ENCODE data around the gene FAM43A. TPM values are rescaled to one million over a fixed set of nuclear protein-coding genes. Genes with fewer than 3 reads are reported as not detected.

The FAM43A gene
- total and polyA plus RNA-seq, 10 of the 15 experiments (the other 5 are each of a cell fraction or from before 2014, with no cell fraction given), result 0.27 to 5.0 (median 1.1) TPM

DNA sequence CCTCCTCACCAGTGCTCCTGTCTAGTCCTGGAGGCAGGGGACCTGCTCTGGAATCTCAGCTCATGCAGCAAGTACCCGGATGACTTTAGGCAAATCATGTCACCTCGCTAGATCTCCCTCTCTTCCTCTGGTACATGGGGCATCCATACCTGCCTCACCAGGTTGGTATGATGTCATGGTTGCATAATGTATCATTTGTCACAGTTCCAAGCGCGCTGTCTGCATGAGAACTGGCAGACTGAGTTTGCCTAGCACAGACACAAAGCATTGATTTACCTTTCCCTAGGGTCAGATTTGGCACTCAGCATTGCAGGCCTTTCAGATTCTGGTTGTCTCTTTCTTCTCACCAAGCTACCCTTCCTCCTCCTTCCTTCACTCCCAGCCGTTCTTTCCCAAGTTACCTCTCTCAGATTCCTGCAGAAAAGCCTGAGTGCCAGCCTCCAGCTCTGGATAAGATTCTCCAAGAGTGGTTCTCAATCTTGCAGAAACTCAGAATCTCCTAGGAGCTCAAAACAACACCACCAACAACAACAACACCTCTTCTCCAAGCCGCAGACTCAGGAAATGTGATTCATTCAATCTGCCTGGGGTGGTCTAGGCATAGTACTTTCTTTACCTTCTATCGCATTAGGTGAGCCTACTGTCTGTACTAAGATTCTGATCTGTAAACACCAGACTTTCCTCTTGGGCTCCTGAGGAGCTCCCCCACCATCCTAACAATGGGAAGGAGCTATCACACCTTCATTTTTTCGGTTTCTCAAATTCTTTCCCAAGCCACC is 29.5 kb downstream of the FAM43A start:
- Histone ChIP-seq H3K9ac (ENCODE audit: control insufficient read depth, insufficient read depth, low read length) (no peak overlapping the region), H3K27ac (ENCODE audit: control insufficient read depth, insufficient read depth) (no peak overlapping the region), H3K4me1 (ENCODE audit: control insufficient read depth, insufficient read depth, low read length) (no peaks in the 10 kb centered on the region), H3K36me3 (ENCODE audit: control insufficient read depth in 2 of 2, insufficient read depth in 2 of 2, low read length in 1 of 2) (no peaks in the 10 kb centered on the region), H3K9me3 (replicated peaks; ENCODE audit: control insufficient read depth, insufficient read depth, low read length) (no peaks in the 10 kb centered on the region), H3K4me2 (ENCODE audit: control insufficient read depth, insufficient read depth) (no peak overlapping the region), H4K20me1 (ENCODE audit: control insufficient read depth, insufficient read depth) (no peaks in the 10 kb centered on the region), H3K79me2 (ENCODE audit: control insufficient read depth, insufficient read depth, low read length) (no peaks in the 10 kb centered on the region), H3K27me3 (replicated peaks in 1 of 2; ENCODE audit: control insufficient read depth in 2 of 2, insufficient read depth in 2 of 2, low read length in 1 of 2) (no peaks in the 10 kb centered on the region; a peak in 2 of 4 replicates), H3K4me3 (no peak overlapping the region), H2AFZ (ENCODE audit: control insufficient read depth, low read depth, low read length) (no peak overlapping the region)
- in situ Hi-C loops (cut with MboI) (no loop called here), intact Hi-C loops (cut with micrococcal nuclease; ENCODE audit: unreplicated experiment) (no loop called here)
- CTCF ChIA-PET, result interaction anchor here (0.7 kb wide), 1 partner anchor 198 kb away, joined by 3 read pairs; no protein-coding TSS in a partner anchor
- POLR2A ChIA-PET, result no interaction called here
- no peak for DNase-seq (ENCODE audit: low read depth, low spot score)
- SMC1A ChIA-PET (ENCODE audit: uncharacterized antibody, unreplicated experiment), result interaction anchor here (1.0 kb wide), 1 partner anchor 33 kb away, joined by 3 read pairs; no protein-coding TSS in a partner anchor
- RAD21 ChIA-PET (ENCODE audit: unreplicated experiment), result no interaction called here
- WGBS (ENCODE audit: insufficient coverage, insufficient replicate concordance, low lambda C conversion rate, missing lambda C conversion rate), result 51% methylated on average over 8 of the region's 8 CpGs
- no TSS peak for BruUV-seq (replicated peaks)
- FAIRE-seq, result no peak
- no peak for ATAC-seq
- TF ChIP-seq IRF3 (IDR thresholded peaks at IDR 0.05), result no peak
- no peak for TF ChIP-seq NKRF (conservative IDR thresholded peaks at IDR 0.05)
- TF ChIP-seq NBN (IDR thresholded peaks at IDR 0.05), result no peak
- no peak for TF ChIP-seq CHD2 (IDR thresholded peaks at IDR 0.05; ENCODE audit: borderline replicate concordance, low read depth, low read length)
- no peak for TF ChIP-seq ZNF274 (IDR thresholded peaks at IDR 0.05; ENCODE audit: insufficient read depth, insufficient read length)
- no peak for TF ChIP-seq STAT3 (IDR thresholded peaks at IDR 0.05; ENCODE audit: low read depth, low read length)
- TF ChIP-seq BMI1 (IDR thresholded peaks at IDR 0.05; ENCODE audit: borderline replicate concordance), result no peak
- no peak for TF ChIP-seq ZNF24 (IDR thresholded peaks at IDR 0.05)
- TF ChIP-seq ZNF217 (IDR thresholded peaks at IDR 0.05), result no peak
- no peak for TF ChIP-seq HDAC2 (IDR thresholded peaks at IDR 0.05)
- TF ChIP-seq MEF2A (IDR thresholded peaks at IDR 0.05; ENCODE audit: insufficient read depth, low read depth, low read length), result no peak
- TF ChIP-seq, protein P1, sequence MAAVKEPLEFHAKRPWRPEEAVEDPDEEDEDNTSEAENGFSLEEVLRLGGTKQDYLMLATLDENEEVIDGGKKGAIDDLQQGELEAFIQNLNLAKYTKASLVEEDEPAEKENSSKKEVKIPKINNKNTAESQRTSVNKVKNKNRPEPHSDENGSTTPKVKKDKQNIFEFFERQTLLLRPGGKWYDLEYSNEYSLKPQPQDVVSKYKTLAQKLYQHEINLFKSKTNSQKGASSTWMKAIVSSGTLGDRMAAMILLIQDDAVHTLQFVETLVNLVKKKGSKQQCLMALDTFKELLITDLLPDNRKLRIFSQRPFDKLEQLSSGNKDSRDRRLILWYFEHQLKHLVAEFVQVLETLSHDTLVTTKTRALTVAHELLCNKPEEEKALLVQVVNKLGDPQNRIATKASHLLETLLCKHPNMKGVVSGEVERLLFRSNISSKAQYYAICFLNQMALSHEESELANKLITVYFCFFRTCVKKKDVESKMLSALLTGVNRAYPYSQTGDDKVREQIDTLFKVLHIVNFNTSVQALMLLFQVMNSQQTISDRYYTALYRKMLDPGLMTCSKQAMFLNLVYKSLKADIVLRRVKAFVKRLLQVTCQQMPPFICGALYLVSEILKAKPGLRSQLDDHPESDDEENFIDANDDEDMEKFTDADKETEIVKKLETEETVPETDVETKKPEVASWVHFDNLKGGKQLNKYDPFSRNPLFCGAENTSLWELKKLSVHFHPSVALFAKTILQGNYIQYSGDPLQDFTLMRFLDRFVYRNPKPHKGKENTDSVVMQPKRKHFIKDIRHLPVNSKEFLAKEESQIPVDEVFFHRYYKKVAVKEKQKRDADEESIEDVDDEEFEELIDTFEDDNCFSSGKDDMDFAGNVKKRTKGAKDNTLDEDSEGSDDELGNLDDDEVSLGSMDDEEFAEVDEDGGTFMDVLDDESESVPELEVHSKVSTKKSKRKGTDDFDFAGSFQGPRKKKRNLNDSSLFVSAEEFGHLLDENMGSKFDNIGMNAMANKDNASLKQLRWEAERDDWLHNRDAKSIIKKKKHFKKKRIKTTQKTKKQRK (IDR thresholded peaks at IDR 0.05; ENCODE audit: low read depth, low read length), result no peak
- no peak for TF ChIP-seq ASH2L (IDR thresholded peaks at IDR 0.05; ENCODE audit: borderline replicate concordance, low read depth)
- no peak for TF ChIP-seq E2F8 (IDR thresholded peaks at IDR 0.05; ENCODE audit: low read depth, partially characterized antibody)
- no peak for TF ChIP-seq SUPT20H (IDR thresholded peaks at IDR 0.05; ENCODE audit: borderline replicate concordance, control insufficient read depth, low read depth, low read length)

All from GM12878 (cell line).